DND-41 (cell line): ENCODE measurements around the gene C1orf52.

Experiments
- ATAC-seq: fragments of 200-7000 bp; cut with Tn5 transposase; 3 replicates; pipeline ENCODE4 v1.9.1; 2021; ENCODE audit warnings: low read depth; ENCODE audit not compliant: insufficient read depth
- DNase-seq: peaks from one replicate; pipeline ENCODE4 v3.0.0-alpha.2; 2020
- H2AFZ ChIP-seq: 2 replicates; pipeline ENCODE4 v1.6.0; 2012; ENCODE audit warnings: low read depth, low read length
- H3K27ac ChIP-seq: 2 replicates; pipeline ENCODE4 v1.5.1; 2012; ENCODE audit warnings: low read length, inconsistent platforms
- H3K27me3 ChIP-seq: fragments of 200-600 bp; sonication (generic); 2 replicates; pipeline ENCODE4 v1.6.0; 2012; ENCODE audit warnings: low read length, mild to moderate bottlenecking, inconsistent platforms; ENCODE audit not compliant: insufficient read depth, poor library complexity
- H3K36me3 ChIP-seq: 2 replicates; pipeline ENCODE4 v1.5.1; 2012; ENCODE audit warnings: low read length, inconsistent platforms; ENCODE audit not compliant: insufficient read depth
- H3K4me1 ChIP-seq: 2 replicates; pipeline ENCODE4 v1.5.1; 2012; ENCODE audit warnings: mild to moderate bottlenecking, low read length; ENCODE audit not compliant: insufficient read depth
- H3K4me2 ChIP-seq: 2 replicates; pipeline ENCODE4 v1.6.0; 2012; ENCODE audit warnings: mild to moderate bottlenecking, moderate library complexity, low read length, inconsistent platforms; ENCODE audit not compliant: insufficient read depth
- H3K4me3 ChIP-seq, 2 experiments: fragments of 200-600 bp in 1 of 2; shearing (Covaris generic) in 1 of 2; 2 replicates each; pipeline ENCODE4 v1.5.1; 2012 to 2016; ENCODE audit warnings: inconsistent platforms in 2 of 2, low read length in 2 of 2, mild to moderate bottlenecking in 2 of 2, low read depth in 1 of 2, moderate library complexity in 1 of 2
- H3K79me2 ChIP-seq: 2 replicates; pipeline ENCODE4 v1.6.0; 2012; ENCODE audit warnings: low read length, inconsistent platforms; ENCODE audit not compliant: insufficient read depth
- H3K9ac ChIP-seq: 2 replicates; pipeline ENCODE4 v1.6.0; 2012; ENCODE audit warnings: low read depth, mild to moderate bottlenecking, inconsistent platforms, low read length, moderate library complexity
- H3K9me3 ChIP-seq: 2 replicates; pipeline ENCODE4 v1.5.1; 2012; ENCODE audit warnings: low read length, moderate library complexity, mild to moderate bottlenecking, inconsistent platforms; ENCODE audit not compliant: insufficient read depth, severe bottlenecking
- H4K20me1 ChIP-seq: 2 replicates; pipeline ENCODE4 v1.6.0; 2012; ENCODE audit warnings: low read length; ENCODE audit not compliant: insufficient read depth
- CTCF ChIP-seq: IDR thresholded peaks from 2 replicates; pipeline ENCODE4 v1.5.1; 2012; ENCODE audit warnings: borderline replicate concordance, low read length, moderate library complexity, mild to moderate bottlenecking; ENCODE audit not compliant: poor library complexity, severe bottlenecking; ENCODE audit errors: extremely low read depth
- EZH2 ChIP-seq: IDR thresholded peaks from 3 replicates; pipeline ENCODE4 v1.6.1; 2012; ENCODE audit warnings: borderline replicate concordance, low read depth, mild to moderate bottlenecking, moderate library complexity, low read length, inconsistent platforms; ENCODE audit not compliant: severe bottlenecking

The C1orf52 gene

GRCh38 chr1:85230305-85230977, 29.0 kb downstream of the C1orf52 start:
- H3K9ac ChIP-seq, result no peak overlapping the region
- no peak overlapping the region for H2AFZ ChIP-seq
- ATAC-seq, result peak; percentile 79
- H3K9me3 ChIP-seq, result no peaks in the 10 kb centered on the region
- H4K20me1 ChIP-seq, result no peaks in the 10 kb centered on the region
- H3K27ac ChIP-seq, result no peak overlapping the region
- no peak overlapping the region for H3K4me2 ChIP-seq
- TF ChIP-seq EZH2, result no peak
- peak; percentile 49 for TF ChIP-seq CTCF
- DNase-seq, result peak; percentile 19
- H3K79me2 ChIP-seq, result no peaks in the 10 kb centered on the region
- no peaks in the 10 kb centered on the region for H3K36me3 ChIP-seq
- no peaks in the 10 kb centered on the region for H3K27me3 ChIP-seq
- H3K4me1 ChIP-seq, result no peaks in the 10 kb centered on the region
- H3K4me3 ChIP-seq, result no peak overlapping the region

- Histone ChIP-seq H3K79me2 (no peaks in the 10 kb centered on the region), H3K4me2 (no peak overlapping the region), H4K20me1 (no peaks in the 10 kb centered on the region), H3K4me3 (no peak overlapping the region), H2AFZ (no peak overlapping the region), H3K4me1 (no peaks in the 10 kb centered on the region), H3K9me3 (no peaks in the 10 kb centered on the region), H3K9ac (no peak overlapping the region), H3K27me3 (no peaks in the 10 kb centered on the region), H3K27ac (no peak overlapping the region), H3K36me3 (no peaks in the 10 kb centered on the region)
- TF ChIP-seq CTCF (no peak), EZH2 (no peak)
- DNase-seq, result no peak
- no peak for ATAC-seq
These were observed 29.8 kb downstream of the C1orf52 start for GRCh38 chr1:85229574-85230097.

GRCh38 chr1:85228972-85229371, 30.5 kb downstream of the C1orf52 start:
- Histone ChIP-seq H3K4me2 (no peak overlapping the region), H3K79me2 (no peaks in the 10 kb centered on the region), H3K36me3 (no peaks in the 10 kb centered on the region), H3K9me3 (no peaks in the 10 kb centered on the region), H3K27me3 (no peaks in the 10 kb centered on the region), H3K4me1 (no peaks in the 10 kb centered on the region), H3K4me3 (no peak overlapping the region), H3K27ac (no peak overlapping the region), H3K9ac (no peak overlapping the region), H2AFZ (no peak overlapping the region), H4K20me1 (no peaks in the 10 kb centered on the region)
- no peak for ATAC-seq
- no peak for DNase-seq
- TF ChIP-seq CTCF (no peak), EZH2 (no peak)
